Transverse colon (tissue), 4 donors: ENCODE data around the gene DIO3.

ENCODE experiments used
- EP300 ChIP-seq: sonication (generic); formaldehyde crosslinking; IDR thresholded peaks from one replicate; pipeline ENCODE4 v1.6.1; 2017; ENCODE audit warnings: antibody characterized with exemption, low read depth
- POLR2A ChIP-seq: fragments of 450-650 bp; IDR thresholded peaks from one replicate; pipeline ENCODE4 v1.6.1; 2016; ENCODE audit warnings: antibody characterized with exemption, mild to moderate bottlenecking, moderate library complexity
- POLR2AphosphoS5 ChIP-seq, 3 donors: sonication (generic); formaldehyde crosslinking; IDR thresholded peaks; one replicate each; pipeline ENCODE4 v1.6.1; 2016; ENCODE audit warnings: antibody characterized with exemption in 3 of 3
- TF ChIP-seq, protein P1 (sequence below), 5 experiments: fragments of 200-600 bp in 3 of 5; fragments of 450-650 bp in 2 of 5; sonication (generic) in 3 of 5; IDR thresholded peaks; 1 replicate in 2 of 5; 2 replicates in 3 of 5; pipeline ENCODE4 v1.5.1; 2016 to 2017; ENCODE audit warnings: antibody characterized with exemption in 5 of 5, inconsistent platforms in 3 of 5, mild to moderate bottlenecking in 2 of 5, moderate library complexity in 1 of 5

DNA sequence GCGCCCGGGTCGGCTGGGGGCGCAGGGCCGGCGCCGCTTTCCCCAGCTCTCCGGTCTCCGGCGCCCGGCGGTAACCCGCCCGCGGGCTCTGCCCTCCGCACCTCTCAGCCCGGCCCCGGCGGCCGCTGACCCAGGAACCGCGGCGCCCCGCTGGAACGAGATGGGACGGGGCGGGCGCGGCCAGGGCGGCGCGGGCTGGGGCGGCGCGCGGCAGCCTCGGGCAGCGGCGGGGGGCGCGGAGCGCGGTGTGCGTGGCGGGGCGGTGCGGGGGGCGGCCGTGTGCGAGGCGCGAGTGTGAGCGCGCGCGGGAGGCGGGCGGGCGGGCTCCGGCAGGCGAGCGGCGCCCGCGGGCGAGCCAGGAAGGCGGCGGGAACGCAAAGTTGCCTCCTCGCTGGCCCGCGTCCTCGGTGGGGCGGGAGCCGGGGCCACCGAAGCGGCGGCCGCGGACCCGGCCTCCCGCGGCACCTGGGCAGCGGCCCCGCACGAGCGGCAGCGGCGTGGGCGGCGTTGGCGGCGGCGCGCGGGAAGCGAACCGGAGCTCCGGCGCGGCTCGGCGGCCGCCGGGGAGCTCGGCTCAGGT is 671 bp upstream of the DIO3 start:
- TF ChIP-seq POLR2AphosphoS5 (IDR thresholded peaks at IDR 0.05) (no peak), POLR2A (no peak), EP300 (no peak)
- TF ChIP-seq, protein P1, sequence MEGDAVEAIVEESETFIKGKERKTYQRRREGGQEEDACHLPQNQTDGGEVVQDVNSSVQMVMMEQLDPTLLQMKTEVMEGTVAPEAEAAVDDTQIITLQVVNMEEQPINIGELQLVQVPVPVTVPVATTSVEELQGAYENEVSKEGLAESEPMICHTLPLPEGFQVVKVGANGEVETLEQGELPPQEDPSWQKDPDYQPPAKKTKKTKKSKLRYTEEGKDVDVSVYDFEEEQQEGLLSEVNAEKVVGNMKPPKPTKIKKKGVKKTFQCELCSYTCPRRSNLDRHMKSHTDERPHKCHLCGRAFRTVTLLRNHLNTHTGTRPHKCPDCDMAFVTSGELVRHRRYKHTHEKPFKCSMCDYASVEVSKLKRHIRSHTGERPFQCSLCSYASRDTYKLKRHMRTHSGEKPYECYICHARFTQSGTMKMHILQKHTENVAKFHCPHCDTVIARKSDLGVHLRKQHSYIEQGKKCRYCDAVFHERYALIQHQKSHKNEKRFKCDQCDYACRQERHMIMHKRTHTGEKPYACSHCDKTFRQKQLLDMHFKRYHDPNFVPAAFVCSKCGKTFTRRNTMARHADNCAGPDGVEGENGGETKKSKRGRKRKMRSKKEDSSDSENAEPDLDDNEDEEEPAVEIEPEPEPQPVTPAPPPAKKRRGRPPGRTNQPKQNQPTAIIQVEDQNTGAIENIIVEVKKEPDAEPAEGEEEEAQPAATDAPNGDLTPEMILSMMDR (IDR thresholded peaks at IDR 0.05) = no peak
